ENCODE measurements around the gene C13orf42. TPM values are rescaled to one million over a fixed set of nuclear protein-coding genes. Genes with fewer than 3 reads are reported as not detected.

C13orf42 gene
- total RNA-seq, 4 donors from 2014 or later: 0.10 TPM; not detected in 3

GRCh38 chr13:51041710-51042109 lies 69.4 kb downstream of the C13orf42 start:
- 72 to 93% methylated on average over 5 of the region's 5 CpGs for WGBS, 2 donors
- no peak overlapping the region for H3K4me3 ChIP-seq (ENCODE audit: low read depth, poor library complexity, severe bottlenecking)
- intact Hi-C loops (cut with DNase I; ENCODE audit: low total_unique reads): no loop called here
- no peak for DNase-seq (ENCODE audit: low spot score in 2 of 2)
- no peak for TF ChIP-seq POLR2A (IDR thresholded peaks at IDR 0.05)
- TF ChIP-seq CTCF (IDR thresholded peaks at IDR 0.05): no peak

GRCh38 chr13:51041126-51041525 lies 69.9 kb downstream of the C13orf42 start:
- 75 to 76% methylated on average over 4 of the region's 4 CpGs for WGBS, 2 donors
- no peak for DNase-seq (ENCODE audit: low spot score in 2 of 2)
- intact Hi-C loops (cut with DNase I; ENCODE audit: low total_unique reads): no loop called here
- TF ChIP-seq CTCF (IDR thresholded peaks at IDR 0.05): no peak
- no peak for TF ChIP-seq POLR2A (IDR thresholded peaks at IDR 0.05)
- H3K4me3 ChIP-seq (ENCODE audit: low read depth, poor library complexity, severe bottlenecking): no peak overlapping the region

GRCh38 chr13:51040431-51040830 lies 70.6 kb downstream of the C13orf42 start:
- no peak for TF ChIP-seq CTCF (IDR thresholded peaks at IDR 0.05)
- TF ChIP-seq POLR2A (IDR thresholded peaks at IDR 0.05): no peak
- no peak for DNase-seq (ENCODE audit: low spot score in 2 of 2)
- intact Hi-C loops (cut with DNase I; ENCODE audit: low total_unique reads): no loop called here
- no peak overlapping the region for H3K4me3 ChIP-seq (ENCODE audit: low read depth, poor library complexity, severe bottlenecking)
- 83 to 86% methylated on average over 7 of the region's 7 CpGs for WGBS, 2 donors

DNA sequence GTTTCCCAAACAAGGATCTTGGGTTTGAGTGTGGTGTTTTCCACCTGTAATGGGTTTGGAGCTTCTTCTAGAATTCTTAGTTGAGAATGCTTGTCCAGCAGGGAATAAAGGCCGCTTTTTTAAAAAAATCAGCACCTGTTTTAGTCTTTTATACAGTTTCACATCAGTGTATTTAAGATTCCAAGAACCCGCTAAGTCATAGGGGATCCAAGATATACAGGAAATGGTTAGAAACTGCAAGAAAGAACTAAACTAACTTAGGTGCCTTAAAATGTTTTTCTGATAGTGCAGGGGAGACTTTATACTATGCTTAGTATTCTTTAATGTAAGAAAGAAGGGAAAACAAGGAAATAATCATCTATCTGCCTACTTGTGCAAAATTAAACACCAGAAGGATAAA lies 74.7 kb downstream of the C13orf42 start:
- WGBS, 2 donors: 86 to 92% methylated on average over 2 of the region's 2 CpGs
- intact Hi-C loops (cut with DNase I; ENCODE audit: low total_unique reads): no loop called here
- no peak for TF ChIP-seq POLR2A (IDR thresholded peaks at IDR 0.05)
- no peak for TF ChIP-seq CTCF (IDR thresholded peaks at IDR 0.05)
- H3K4me3 ChIP-seq (ENCODE audit: low read depth, poor library complexity, severe bottlenecking): no peak overlapping the region
- DNase-seq (ENCODE audit: low spot score in 2 of 2): no peak

GRCh38 chr13:51035978-51036377 lies 75.1 kb downstream of the C13orf42 start:
- DNase-seq (ENCODE audit: low spot score in 2 of 2): no peak
- TF ChIP-seq CTCF (IDR thresholded peaks at IDR 0.05): no peak
- TF ChIP-seq POLR2A (IDR thresholded peaks at IDR 0.05): no peak
- intact Hi-C loops (cut with DNase I; ENCODE audit: low total_unique reads): no loop called here
- WGBS, 2 donors: 70 to 71% methylated on average over 2 of the region's 2 CpGs
- H3K4me3 ChIP-seq (ENCODE audit: low read depth, poor library complexity, severe bottlenecking): no peak overlapping the region

DNA sequence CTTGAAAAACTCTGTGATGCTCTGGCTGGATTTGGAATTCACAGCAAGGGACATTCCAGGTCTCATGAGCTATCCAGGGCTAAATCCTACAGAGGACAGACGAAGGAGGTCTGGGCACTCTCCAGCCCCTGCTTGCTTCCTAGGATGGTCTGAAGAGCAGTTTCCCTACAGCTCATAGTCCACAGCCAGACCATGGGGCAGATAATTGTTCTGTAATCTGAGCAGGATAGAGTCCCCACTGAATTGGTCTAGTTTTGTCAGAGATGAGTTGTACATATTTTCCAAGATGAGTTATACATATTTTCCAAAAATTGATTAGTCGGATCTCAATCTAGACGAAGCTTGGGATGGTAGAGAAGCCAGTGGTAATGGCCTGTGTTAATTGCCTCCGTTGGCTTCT lies 75.6 kb downstream of the C13orf42 start:
- no peak for TF ChIP-seq CTCF (IDR thresholded peaks at IDR 0.05)
- TF ChIP-seq POLR2A (IDR thresholded peaks at IDR 0.05): no peak
- intact Hi-C loops (cut with DNase I; ENCODE audit: low total_unique reads): no loop called here
- H3K4me3 ChIP-seq (ENCODE audit: low read depth, poor library complexity, severe bottlenecking): no peak overlapping the region
- WGBS, 2 donors: 80 to 83% methylated on average over 4 of the region's 4 CpGs
- no peak for DNase-seq (ENCODE audit: low spot score in 2 of 2)
